HG03558 (cell line): ENCODE results near the gene PDHX.

Source experiments
- ATAC-seq: cut with Tn5 transposase; IDR thresholded peaks from one replicate; pipeline ENCODE4 v1.9.1; 2021; ENCODE audit warnings: moderate number of reproducible peaks; ENCODE audit not compliant: unreplicated experiment; ENCODE audit errors: extremely low read depth

PDHX gene

DNA sequence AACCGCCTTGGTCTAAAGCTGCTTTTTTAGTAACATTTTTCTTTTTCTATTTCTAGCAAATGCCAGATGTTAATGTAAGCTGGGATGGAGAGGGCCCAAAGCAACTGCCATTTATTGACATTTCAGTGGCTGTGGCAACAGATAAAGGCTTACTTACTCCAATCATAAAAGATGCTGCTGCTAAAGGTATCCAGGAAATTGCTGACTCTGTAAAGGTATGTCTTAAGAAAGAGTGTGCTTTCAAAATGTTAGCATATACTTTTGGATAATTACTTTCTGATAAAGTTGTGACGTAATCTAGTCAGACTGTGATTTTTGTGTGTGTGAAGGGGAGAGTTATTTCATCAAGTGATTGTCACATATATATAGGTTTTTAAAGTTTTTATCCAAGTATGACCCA lies 68.1 kb downstream of the PDHX start:
- ATAC-seq, result no peak

DNA sequence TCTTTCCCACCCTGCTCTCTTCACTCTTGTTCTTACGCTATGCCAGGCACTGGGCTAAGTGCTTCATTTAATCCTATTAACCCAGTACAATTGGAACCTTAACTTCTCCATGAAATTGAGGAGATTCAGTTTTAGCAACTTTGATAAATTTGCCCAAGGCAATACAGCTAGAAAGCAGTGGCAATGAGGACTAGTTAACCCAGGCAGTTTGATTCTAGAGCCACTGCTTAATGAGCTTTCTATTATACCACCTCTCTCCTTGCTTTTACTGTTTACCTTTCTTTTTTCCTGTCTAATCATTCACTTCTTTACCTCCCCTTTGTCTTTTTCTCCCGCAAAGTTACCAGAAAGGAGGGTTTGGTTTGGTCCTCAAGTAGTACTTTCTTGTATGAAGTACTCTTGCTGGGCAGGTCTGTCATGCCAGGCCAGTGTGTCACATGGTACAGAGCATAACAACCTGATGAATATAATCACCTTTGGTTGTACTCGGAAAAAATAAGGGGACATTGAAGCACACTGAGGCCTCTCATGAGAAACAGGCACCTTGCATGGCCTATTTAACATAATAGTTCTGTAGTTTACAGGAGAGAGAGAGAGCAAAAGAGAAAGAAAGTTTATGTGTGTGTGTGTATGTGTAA lies 70.6 kb downstream of the PDHX start:
- ATAC-seq, result no peak

DNA sequence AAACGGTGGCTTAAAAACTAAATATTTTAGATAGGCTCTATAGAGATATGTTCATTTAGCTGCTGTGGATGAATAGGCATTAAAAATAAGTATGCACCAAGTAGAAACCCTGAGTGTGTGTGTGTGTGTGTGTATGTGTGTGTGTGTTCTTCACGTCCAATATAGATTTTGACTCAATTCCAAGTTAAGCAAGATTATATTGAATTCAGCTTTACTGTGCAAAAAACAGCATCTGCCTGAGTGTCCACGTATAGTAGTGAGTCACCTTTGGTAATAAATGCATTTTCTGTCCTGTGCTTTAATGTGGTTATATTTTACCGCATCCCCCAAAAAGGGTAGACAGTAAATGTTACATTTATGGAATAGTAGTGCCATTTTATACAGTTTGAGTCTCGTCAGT lies 71.2 kb downstream of the PDHX start:
- ATAC-seq, result no peak

DNA sequence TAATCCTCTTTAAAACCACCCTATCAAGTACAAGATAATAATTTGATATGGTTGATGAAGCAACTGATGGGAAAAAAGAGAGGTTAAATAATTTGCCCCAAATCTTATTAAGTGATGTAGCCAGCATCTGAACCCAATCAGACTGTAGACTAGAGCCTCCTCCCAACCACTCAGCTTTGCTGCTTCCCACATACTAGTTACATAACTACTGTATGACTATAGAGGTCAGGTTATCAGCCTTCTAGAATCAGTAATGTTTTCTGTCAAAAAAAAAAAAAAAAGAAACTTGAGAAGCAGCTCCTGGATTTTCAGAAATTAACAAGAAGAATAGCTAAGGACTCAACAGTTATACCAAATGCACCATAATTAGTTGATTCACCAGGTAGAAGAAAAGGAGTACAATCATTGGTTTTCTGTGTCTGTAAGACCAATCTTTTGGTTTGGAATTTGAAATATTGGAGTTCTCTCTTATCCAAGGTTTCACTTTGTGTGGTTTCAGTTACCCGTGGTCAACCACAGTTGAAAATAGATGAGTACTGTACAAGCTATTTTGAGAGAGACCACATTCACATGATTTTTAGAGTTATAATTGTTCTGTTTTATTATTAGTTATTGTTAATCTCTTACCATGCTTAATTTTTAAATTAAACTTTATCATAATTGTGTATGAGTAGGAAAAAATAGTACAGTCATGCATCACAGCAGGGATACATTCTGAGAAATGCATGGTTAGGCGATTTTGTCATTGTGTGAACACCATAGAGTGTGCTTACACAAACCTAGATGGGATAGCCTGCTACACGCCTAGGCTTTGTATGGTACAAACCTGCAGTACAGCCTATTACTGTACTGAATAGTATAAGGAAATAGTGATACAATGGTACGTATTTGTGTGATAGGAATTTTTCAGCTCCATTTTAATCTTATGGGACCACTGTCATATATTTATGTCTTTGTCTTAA lies 72.2 kb downstream of the PDHX start:
- no peak for ATAC-seq

DNA sequence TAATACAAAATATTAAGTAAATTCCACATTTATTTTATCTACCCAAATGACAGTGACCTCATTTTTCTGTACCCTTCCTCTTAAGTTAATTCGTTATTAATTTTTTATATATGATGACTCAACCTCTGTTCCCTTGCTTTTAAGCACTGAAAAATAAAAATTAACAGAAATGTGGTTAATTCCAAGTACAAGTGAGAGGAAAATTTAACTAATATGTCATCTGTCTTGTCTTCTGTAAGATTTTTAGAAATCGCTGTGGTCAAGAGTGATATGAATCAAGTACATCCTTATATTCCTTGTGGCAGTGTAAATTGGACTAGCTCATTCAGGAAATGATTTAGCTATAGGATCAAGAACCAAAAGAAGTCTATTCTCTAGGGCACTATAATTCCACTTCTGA lies 74.5 kb downstream of the PDHX start:
- no peak for ATAC-seq

DNA sequence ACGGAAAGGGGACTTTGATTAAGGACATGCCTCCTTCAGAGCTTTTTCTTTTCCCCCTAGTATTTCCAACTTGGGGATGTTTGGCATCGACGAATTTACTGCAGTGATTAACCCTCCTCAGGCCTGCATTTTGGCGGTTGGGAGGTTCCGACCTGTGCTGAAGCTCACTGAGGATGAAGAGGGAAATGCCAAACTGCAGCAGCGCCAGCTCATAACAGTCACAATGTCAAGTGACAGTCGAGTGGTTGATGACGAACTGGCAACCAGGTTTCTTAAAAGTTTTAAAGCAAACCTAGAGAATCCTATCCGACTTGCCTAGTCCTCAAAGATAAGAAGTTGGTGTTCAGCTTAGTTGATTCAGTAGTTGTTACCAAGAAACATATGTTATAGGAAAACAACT lies 78.4 kb downstream of the PDHX start:
- no peak for ATAC-seq

DNA sequence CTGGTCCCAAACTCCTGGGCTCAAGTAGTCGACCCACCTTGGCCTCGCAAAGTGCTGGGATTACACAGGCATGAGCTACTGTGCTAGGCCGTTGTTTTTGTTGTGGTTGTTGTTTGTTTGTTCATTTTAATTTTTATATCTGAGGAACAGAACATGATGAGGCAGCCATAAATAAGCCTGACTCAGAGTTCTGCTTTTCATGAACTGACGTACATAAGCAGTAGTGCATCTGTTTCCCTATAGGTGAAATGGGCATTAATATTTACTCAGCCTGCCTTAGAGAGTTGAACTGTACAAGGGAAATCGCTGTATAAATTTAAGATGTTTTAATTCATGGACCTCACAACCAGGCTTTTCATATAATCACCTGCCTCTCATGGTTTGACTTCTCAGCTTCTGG lies 80.5 kb downstream of the PDHX start:
- no peak for ATAC-seq

DNA sequence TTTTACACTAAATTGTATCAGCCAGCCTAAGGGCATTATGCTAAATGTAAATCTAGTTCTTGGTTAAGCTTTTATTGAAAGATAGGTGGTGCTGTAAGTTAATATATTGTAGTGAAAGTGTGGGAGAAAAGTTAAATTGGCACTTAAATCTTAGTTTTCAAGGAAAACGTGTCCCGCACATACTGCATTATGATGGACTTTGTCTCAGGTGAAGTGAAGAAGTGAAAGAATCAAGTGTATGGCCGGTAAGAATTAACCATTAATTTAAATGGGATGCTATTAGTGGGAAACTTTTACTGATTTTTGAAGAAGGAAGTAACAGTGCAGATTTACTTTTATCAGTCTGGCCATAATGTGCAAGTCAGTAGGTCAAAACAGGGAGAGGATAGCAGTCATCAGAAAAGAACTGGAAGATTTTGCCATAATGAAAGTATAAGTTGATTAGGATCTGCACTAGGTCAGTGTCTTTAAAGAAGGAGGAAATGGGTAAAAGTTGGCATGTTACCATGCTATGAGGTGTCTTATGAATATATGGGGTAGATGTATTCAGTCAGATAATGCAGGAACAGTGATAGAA lies 81.6 kb downstream of the PDHX start:
- no peak for ATAC-seq

DNA sequence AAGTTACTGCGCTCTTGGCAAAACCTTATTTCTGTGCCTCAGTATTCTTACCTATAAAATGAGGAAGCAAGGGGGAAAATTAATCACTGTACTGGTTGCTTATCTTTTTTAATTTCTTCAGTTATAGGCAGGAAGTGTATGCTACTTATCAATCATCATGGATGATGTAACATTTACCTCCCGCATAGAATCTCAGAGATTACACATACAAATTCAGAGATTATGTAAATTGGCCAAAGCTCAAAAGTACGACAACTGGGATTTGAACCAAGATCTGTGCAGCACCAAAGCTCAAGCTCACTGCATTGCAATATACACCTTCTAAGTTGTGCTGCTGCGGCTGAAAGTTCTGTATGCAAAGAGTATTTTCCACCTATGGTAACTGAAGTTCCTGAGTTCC lies 83.0 kb downstream of the PDHX start:
- no peak for ATAC-seq

DNA sequence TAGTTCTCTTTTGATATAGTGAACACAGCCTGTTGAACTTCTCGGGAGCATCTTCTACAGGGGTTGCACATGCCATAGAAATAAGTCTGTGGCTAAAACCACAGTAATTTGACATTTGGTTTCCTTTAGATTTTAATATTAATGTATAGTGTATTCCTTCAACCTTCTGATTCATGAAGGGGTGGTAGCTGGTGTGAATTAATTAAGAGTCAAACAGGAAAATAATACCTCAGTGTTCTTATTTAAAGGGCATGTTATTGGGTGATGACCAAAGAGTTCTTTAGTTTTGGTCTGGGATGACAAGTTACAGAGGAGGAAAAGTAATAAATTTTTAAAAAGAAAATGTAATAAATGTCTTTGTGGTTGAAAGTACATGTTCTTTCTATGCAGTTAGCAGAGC lies 86.8 kb downstream of the PDHX start:
- ATAC-seq, result no peak

DNA sequence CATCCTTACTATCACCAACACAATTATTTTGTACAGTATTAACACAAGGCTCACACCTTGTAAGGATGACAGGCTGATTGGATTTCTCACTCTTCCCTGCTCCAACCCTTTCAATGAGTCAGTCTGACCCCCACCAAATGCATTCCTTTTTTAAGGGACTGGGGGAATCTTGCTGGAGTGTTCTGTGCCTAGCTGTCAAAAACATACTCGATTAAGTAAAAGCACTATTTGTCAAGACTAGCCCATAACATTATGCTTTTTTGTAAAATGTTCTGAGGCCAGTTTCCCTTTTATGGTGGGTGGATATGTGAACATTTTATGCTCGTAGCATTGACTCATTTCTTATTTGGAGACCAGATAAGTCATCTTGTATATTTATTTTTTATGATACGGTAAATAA lies 87.2 kb downstream of the PDHX start:
- ATAC-seq, result no peak

DNA sequence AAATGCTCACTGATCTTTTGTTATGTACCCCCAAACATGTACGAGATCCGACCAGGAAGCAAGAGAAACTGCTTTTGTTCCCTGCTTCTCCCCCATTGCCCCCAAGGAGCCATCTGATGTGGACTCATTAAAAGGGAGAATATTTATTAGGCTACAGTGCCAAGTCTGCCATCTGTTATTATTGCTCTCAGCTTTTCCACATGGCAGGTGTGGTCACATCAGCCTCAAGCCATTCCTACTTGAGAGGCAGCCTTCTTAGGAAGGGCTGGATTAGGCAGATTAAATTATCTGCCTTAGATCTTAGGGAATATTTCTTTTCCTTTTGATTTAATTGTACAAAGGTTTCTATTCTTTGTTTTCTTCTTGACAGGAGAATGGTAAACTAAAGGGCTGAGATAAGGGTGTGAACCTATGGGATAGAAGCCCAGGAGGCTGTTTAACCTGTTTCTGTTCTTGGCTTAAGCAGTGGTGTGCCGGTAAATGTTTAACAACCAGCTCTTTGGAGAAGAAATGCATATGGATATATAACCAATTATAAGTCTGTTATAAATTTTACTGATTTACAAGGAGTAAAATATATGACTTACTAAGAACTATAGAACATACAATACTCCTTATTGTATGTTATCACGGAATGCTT lies 88.8 kb downstream of the PDHX start:
- no peak for ATAC-seq

DNA sequence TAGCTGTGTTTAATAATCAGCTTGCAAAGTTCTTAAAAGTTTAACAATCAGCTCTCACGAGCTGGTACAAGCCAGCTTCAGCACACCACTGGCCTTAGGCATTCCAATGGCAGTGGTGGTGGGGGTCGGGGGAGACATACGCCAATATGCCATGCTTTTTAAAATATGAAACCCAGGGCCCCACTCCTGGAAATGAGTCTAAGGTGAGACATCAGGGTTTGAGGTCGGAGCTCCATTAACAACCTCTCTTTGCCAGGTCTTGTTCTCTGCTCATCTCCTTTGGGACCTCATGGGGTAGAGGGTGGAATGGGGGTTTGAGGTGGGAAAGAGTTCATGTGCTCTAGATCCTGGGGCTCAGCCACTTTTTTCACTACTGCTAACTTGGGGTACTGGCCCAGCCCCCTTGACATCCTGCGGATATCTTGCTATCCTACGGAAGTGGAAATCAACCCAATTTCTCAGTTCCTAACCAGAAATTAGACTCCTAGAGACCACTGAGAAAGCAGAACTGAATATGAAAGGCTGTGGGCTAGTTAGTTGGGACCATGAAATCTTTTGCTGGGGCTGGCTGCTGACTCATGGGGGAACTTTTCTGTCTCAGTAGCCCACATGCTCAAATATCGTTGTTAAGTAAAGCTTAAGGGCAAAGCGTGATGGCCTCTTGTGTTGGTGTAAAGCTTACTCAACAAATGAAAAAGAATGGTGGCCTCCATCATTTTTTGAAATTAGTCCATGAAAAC lies 90.1 kb downstream of the PDHX start:
- peak; percentile 92 for ATAC-seq

DNA sequence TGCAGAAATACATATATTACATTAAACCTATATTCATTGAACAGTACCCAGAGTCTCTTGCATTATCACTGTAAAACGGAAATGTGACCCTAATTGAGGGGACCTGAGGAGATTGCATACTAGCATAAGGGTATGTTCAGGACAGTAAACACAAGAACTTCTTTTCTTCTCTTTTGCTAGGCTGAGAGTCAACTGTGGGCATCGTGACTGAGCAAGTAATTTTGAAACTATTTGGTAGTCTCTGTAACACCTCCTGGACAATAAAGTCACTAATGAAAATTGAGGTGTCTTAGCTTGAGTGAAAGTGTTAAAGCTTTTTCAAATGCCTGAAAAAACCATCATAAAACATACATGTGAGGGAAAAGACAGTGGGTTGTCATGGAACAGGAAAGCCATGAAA lies 90.9 kb downstream of the PDHX start:
- no peak for ATAC-seq

DNA sequence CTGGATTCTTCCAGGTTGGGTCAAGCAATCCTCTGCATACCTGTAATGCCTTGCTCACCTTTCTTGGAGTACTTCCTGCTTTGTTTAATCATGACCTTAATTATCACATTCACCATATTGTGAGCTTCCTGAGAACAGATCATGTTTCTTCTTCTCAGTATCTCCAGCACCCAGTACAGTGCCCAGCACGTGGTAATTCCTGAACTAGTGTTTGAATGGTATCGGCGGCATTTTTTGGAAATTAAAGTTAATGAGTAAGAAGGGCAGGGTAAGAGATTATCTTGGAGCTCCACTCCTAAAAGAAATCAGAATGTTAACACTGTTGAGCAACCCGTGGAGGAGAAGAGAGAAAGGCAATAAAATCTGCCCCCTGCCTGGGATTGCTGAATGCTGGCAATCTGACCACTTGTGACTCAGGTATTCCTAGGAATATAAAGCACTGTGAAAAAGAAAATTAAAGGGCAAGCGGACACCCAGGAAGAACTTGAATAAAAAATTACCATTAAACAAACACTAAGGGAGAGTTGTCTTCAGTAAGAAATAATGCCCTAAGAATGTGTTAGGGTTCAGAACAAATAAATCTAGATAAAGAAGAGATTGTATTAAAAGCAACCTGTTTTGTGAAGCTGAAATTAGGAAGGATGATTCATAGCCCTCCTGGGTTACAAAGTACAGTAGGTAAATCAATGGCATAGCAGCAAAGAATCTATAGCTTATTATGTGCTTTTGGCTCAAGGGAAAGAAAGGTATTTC lies 92.9 kb downstream of the PDHX start:
- ATAC-seq, result no peak

DNA sequence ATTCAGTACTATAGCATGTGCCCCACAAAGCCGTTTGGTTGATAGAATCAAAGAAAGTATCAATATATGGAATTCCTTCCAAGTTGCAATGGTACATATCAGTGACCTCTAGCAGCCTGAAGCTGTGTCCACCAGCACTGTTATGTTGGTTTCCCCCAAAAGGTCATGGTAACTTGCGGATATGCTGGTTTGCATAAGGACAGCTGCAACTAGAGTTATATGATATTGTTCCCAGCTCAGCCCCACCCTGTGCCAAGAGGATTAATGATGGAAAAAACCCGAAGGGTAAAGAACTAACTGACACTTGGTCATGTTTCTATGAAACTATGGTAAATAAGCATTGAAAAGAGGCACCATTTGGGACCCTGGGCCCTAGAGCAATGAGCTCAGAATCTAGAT lies 93.5 kb downstream of the PDHX start:
- no peak for ATAC-seq

DNA sequence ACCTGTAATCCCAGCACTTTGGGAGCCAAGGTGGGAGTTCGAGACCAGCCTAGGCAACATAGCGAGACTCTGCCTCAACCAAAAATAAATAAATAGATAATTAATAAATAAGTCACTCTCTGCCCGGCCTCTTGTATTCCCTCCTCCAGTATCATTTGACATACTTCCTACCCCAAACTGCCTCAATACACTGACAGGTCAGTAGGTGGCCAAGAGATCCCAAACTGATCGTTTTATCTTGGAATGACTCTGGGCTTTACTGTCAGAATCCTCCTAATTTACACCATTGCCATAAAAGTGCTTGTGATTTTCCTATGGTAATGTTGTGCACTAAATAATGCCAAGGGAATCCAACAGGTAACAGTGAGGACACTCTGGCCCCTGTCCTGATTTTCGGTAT lies 94.2 kb downstream of the PDHX start:
- no peak for ATAC-seq

DNA sequence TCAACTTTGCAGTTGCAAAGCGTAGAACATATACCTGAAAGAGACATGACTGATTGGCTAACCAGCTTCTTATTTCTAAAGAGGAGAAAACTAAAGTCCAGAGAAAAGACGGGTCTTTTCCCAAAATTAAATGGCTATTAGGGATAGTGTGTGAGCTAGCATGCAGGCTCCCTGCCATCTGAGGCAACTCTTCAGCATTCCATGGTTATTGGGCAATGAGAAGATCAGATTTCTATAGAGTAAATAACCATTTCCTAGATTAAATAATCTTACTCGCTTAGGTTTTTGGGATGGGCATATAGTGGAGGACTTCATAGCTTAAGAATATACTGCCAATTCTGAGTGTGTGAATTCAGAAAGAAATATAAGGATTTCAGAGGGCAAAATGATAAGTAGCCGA lies 95.0 kb downstream of the PDHX start:
- no peak for ATAC-seq

DNA sequence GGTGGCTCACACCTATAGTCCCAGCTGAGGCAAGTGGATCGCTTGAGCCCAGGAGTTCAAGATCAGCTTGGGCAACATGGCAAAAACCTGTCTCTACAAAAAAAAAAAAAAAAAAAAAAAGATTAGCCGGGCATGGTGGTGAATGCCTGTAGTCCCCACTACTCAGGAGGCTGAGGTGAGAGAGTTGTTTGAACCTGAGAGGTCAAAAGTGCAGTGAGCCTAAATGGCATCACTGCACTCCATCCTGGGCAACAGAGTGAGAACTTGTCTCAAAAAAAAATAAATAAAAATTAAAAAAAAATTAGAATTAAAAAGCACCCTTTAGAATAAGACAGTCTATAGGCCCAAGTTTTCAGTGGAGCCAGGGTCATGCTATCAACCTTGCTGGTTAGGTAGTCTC lies 95.5 kb downstream of the PDHX start:
- ATAC-seq, result no peak
